Lung (tissue), 12 donors: Measurements from ENCODE around the gene FMNL1. TPM values are rescaled to one million over a fixed set of nuclear protein-coding genes. Genes with fewer than 3 reads are reported as not detected.

Source experiments
- ATAC-seq: fragments of 200-7000 bp; cut with Tn5 transposase; one replicate; pipeline ENCODE4 v1.9.1; 2020; ENCODE audit warnings: moderate number of reproducible peaks; ENCODE audit not compliant: insufficient read depth, low FRiP score
- DNase-seq, 3 donors: peaks; one replicate each; pipeline ENCODE4 v3.0.0-alpha.2; 2013 to 2017
- H3K27ac ChIP-seq, 2 donors: one replicate each; pipeline ENCODE4 v1.5.1; 2013; ENCODE audit warnings: mild to moderate bottlenecking in 2 of 2, moderate library complexity in 2 of 2, control low read depth in 1 of 2, inconsistent platforms in 1 of 2, low read depth in 1 of 2, low read length in 1 of 2
- H3K27me3 ChIP-seq, 3 donors: one replicate each; pipeline ENCODE4 v1.5.1; 2013; ENCODE audit warnings: low read length in 2 of 3; ENCODE audit not compliant: control insufficient read depth in 3 of 3, insufficient read depth in 3 of 3
- H3K36me3 ChIP-seq, 4 donors: one replicate each; pipeline ENCODE4 v1.5.1; 2013; ENCODE audit warnings: low read length in 4 of 4, mild to moderate bottlenecking in 1 of 4, moderate library complexity in 1 of 4; ENCODE audit not compliant: control insufficient read depth in 4 of 4, insufficient read depth in 4 of 4
- H3K4me1 ChIP-seq, 5 donors: one replicate each; pipeline ENCODE4 v1.5.1; 2013; ENCODE audit warnings: low read length in 5 of 5, mild to moderate bottlenecking in 2 of 5, moderate library complexity in 1 of 5; ENCODE audit not compliant: control insufficient read depth in 5 of 5, insufficient read depth in 5 of 5
- H3K4me3 ChIP-seq: one replicate; pipeline ENCODE4 v1.5.1; 2013; ENCODE audit warnings: mild to moderate bottlenecking, control low read depth, moderate library complexity
- H3K9ac ChIP-seq, 2 donors: one replicate each; pipeline ENCODE4 v1.5.1; 2013; ENCODE audit warnings: low read length in 2 of 2, control low read depth in 1 of 2; ENCODE audit not compliant: insufficient read depth in 1 of 2
- H3K9me3 ChIP-seq, 4 donors: one replicate each; pipeline ENCODE4 v1.5.1; 2013; ENCODE audit warnings: low read length in 3 of 4, mild to moderate bottlenecking in 1 of 4, moderate library complexity in 1 of 4; ENCODE audit not compliant: control insufficient read depth in 4 of 4, insufficient read depth in 3 of 4
- CTCF ChIP-seq: IDR thresholded peaks from 2 replicates; pipeline ENCODE4 v1.5.1; 2012; ENCODE audit warnings: mild to moderate bottlenecking; ENCODE audit errors: control extremely low read depth, extremely low read depth
- WGBS, 2 donors: extraction: QIAGEN DNeasy Blood & Tissue Kit; methylation state at CpG; one replicate each; pipeline ENCODE4 v1.1.7; 2013; 5-methylcytosine and 5-hydroxymethylcytosine counted together
- polyA plus RNA-seq, 2 donors: library from polyadenylated mRNA; stranded (reverse); fragments of 200-250 nt; gene quantifications; one replicate each; pipeline ENCODE4 v1.2.1, GENCODE V29; 2013
- total RNA-seq, 2 donors: library from RNA; depleted of rRNA in 1 of 2; stranded (reverse); fragments of >200 nt in 1 of 2; gene quantifications; one replicate each; pipeline ENCODE4 v1.2.1, GENCODE V29; 2014 to 2021
- donor health status: control.
- donor health status: control.
- donor health status: Bipolar disorder and iron deficiency.
- donor health status: healthy.
- donor health status: DM: yes; HTN: yes; CAD: no.

The FMNL1 gene
- total and polyA plus RNA-seq, 4 donors: 25.0 to 135 (median 56.6) TPM

GRCh38 chr17:45243750-45244149 is 22.1 kb downstream of the FMNL1 start:
- Histone ChIP-seq H3K27me3 (peaks cover 0 to 17% (median 7%) of the 10 kb centered on the region in 3 donors), H3K36me3 (peaks cover 0 to 42% (median 0%) of the 10 kb centered on the region in 4 donors), H3K27ac (no peak overlapping the region), H3K9ac (no peak overlapping the region), H3K4me1 (peaks cover 0 to 19% (median 0%) of the 10 kb centered on the region in 5 donors), H3K9me3 (no peaks in the 10 kb centered on the region), H3K4me3 (no peak overlapping the region)
- TF ChIP-seq CTCF: no peak
- ATAC-seq (no peak), DNase-seq (no peak)
- WGBS, 2 donors: 89 to 93% methylated on average over 18 of the region's 18 CpGs

GRCh38 chr17:45244725-45245656 is 23.3 kb downstream of the FMNL1 start:
- Histone ChIP-seq H3K9ac (no peak overlapping the region), H3K36me3 (peaks cover 0 to 41% (median 0%) of the 10 kb centered on the region in 4 donors), H3K9me3 (no peaks in the 10 kb centered on the region), H3K4me1 (peaks cover 0 to 19% (median 0%) of the 10 kb centered on the region in 5 donors), H3K4me3 (no peak overlapping the region), H3K27ac (no peak overlapping the region), H3K27me3 (peaks cover 0 to 17% (median 7%) of the 10 kb centered on the region in 3 donors)
- WGBS, 2 donors: 91 to 94% methylated on average over 21 of the region's 21 CpGs
- no peak for TF ChIP-seq CTCF
- ATAC-seq (no peak), DNase-seq (no peak)

- Histone ChIP-seq H3K9ac (peak overlapping the region in 1 of 2 donors; percentile 19), H3K27me3 (peaks cover 0 to 8% (median 3%) of the 10 kb centered on the region in 3 donors), H3K4me3 (no peak overlapping the region), H3K9me3 (no peaks in the 10 kb centered on the region), H3K36me3 (peaks cover 0 to 36% (median 0%) of the 10 kb centered on the region in 4 donors), H3K27ac (no peak overlapping the region), H3K4me1 (peaks cover 0 to 15% (median 0%) of the 10 kb centered on the region in 5 donors)
- no peak for ATAC-seq
- 79 to 90% methylated on average over 8 of the region's 8 CpGs for WGBS, 2 donors
- no peak for TF ChIP-seq CTCF
- DNase-seq: no peak
These were observed 24.7 kb downstream of the FMNL1 start for GRCh38 chr17:45246338-45246737.
